Hepatocyte (in vitro differentiated cells): ENCODE data around the gene COX6A1.

ENCODE experiments used
- CTCF ChIP-seq: fragments of 200-600 bp; sonication (generic); IDR thresholded peaks from 2 replicates; pipeline ENCODE4 v1.5.1; 2016; ENCODE audit warnings: antibody characterized with exemption, mild to moderate bottlenecking; ENCODE audit not compliant: poor library complexity
- EZH2 ChIP-seq: fragments of 200-600 bp; sonication (generic); IDR thresholded peaks from 2 replicates; pipeline ENCODE4 v1.6.1; 2016; ENCODE audit warnings: antibody characterized with exemption, mild to moderate bottlenecking, borderline replicate concordance
- EZH2phosphoT487 ChIP-seq: fragments of 200-600 bp; sonication (generic); IDR thresholded peaks from one replicate; pipeline ENCODE4 v1.6.1; 2018; ENCODE audit warnings: antibody characterized with exemption, mild to moderate bottlenecking, low read depth, moderate library complexity; ENCODE audit not compliant: unreplicated experiment, severe bottlenecking

- TF ChIP-seq EZH2phosphoT487 (no peak), CTCF (peak; percentile 38), EZH2 (no peak)
Measured at GRCh38 chr12:120453977-120454376, 16.1 kb downstream of the COX6A1 start.
